ENCODE results near the gene SLC9A9.

Gene SLC9A9

DNA sequence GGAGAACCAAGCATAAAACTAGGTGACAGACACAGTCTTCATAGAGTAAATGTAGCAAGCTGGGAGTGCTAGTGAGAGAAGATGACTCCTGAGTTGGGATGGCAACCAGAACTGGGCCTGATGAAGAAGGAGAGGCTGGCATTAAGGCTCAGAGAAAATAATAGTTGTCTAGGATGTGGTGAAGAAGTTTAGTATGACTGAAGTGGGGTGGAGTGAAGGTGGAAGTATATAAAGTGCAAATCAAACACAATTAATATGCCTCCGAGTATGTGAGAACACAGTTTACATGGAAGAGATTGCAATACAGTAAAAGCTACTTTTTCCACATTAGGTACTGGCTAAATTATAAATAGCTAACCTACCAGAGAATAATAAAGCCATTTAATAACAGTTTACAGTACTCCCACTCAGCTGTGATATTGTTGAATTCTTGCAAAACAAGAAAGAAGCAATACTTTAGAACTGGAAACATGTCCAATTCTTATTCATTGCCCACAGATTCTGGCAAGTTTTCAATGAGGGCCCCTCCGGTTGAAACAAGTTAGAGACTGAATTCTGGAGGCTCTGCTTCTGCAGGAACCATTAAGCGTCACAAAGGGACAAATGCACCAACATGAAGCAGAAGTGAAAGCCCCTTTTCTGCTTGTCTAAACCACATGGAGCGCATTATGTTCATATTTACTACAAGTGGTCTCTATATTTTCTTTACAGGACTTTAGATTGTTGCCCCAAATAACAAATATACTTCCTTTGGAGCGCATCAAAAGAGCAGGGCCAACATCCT, 243.7 kb downstream of the SLC9A9 start:
- no peak for TF ChIP-seq CTCF (IDR thresholded peaks at IDR 0.05; ENCODE audit: extremely low read depth, missing control alignments)
- DNase-seq (ENCODE audit: low spot score), result peak; percentile 25

DNA sequence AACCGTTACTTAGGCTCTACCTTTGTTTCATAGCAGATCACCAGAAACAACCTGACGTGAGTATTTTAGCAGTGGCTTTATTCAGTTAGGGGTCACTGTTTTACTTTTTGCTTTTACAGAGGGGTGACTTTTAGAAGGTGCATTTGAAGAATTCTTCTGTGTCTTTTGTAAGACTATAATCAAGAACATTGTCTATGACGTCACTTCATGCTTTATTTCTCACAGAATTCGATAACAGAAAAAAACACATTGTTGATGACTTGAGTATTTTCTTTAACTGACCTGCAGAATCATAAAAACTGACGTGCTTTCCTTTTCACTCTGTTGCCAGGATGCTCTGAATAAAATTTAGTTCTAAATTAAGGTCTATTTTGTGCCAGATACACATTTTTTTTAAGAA, 244.5 kb downstream of the SLC9A9 start:
- no peak for DNase-seq (ENCODE audit: low spot score)
- TF ChIP-seq CTCF (IDR thresholded peaks at IDR 0.05; ENCODE audit: extremely low read depth, missing control alignments), result no peak

- TF ChIP-seq CTCF (IDR thresholded peaks at IDR 0.05; ENCODE audit: extremely low read depth, missing control alignments), result no peak
- DNase-seq (ENCODE audit: low spot score), result no peak
These were observed 246.4 kb downstream of the SLC9A9 start for GRCh38 chr3:143601723-143602484.

DNA sequence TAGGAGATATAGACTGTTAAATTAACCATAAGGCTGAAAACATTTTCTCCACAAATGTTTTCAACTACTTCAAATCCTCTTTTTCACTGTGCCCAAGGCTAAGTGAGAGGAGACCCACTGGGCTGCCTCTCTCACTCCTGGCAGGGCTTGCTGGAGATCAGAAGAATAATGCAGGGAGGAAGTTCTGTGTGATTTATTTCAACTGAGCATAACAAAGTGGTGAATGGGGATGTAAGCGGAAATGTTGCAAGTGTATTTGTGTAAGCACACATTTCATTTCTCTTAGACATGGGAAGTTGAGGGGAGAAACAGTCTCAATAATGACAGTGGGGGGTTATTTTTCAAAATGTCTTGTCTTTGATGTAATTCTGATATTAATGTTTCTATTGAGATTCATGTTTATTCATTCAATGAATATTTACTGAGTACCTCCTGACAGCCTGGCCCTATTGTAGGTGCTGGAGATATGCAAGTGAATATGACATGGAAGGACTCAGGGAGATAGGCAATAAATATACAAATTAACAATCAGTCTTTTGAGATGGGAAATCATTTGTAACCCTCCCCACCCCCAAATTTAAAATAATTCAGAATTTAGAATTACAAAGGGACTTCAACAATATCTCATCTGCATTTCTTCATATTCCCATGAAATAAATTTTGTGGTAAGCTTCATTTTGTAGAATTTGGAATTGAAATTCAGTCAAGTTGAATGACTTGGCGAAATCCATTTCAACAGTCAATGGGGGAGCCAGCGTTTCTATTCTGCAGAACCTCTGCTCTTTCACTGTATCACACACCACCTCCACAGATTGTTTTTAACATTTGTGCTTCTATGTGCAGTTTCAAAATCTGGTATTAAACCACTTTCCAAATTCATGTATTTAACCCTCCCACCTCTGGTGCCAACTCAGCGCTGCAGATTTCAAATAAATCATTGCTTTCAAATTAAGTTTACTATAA, 247.2 kb downstream of the SLC9A9 start:
- DNase-seq (ENCODE audit: low spot score), result no peak
- no peak for TF ChIP-seq CTCF (IDR thresholded peaks at IDR 0.05; ENCODE audit: extremely low read depth, missing control alignments)

GRCh38 chr3:143597774-143598652, 250.3 kb downstream of the SLC9A9 start:
- no peak for DNase-seq (ENCODE audit: low spot score)
- no peak for TF ChIP-seq CTCF (IDR thresholded peaks at IDR 0.05; ENCODE audit: extremely low read depth, missing control alignments)

DNA sequence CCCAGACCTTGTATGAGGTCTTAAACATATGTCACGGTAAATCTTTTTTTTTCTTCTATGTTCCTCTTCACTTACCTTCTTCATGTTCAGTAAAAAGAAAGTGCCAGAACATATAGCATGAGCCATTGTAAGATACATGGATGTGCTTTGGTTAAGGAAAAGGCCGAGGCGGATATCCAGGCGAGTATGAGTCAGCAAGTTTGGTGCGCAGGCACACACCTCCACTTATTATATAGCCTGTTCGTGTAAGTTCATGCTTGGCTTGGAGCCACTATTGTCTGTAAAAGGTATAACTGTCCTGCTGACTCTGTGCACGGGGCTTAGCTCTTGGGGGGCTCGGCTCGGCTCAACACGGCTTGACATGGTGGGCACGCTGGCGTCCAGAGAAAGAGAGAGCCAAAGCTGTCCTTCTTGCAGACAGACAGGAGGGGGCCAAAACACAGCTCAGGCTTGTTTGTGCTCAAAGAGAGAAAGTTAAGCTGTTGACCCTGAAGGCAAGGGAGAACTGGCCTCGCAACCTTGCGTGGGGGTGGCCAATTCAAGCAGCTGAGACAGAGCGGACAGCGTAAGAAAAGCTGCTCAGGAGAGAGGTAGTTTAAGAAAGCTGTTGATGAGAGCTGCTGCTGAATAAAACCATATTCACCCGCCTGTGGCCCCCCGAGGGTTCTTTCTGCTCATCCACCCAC, 251.2 kb downstream of the SLC9A9 start:
- TF ChIP-seq CTCF (IDR thresholded peaks at IDR 0.05; ENCODE audit: extremely low read depth, missing control alignments), result no peak
- DNase-seq (ENCODE audit: low spot score), result no peak

Data from GM20000 (cell line).